Heart left ventricle (tissue), 13 donors: ENCODE results near the gene TXNIP.

Source experiments
- CTCF ChIP-seq, 12 donors: fragments of 200-600 bp; sonication (generic) in 4 of 12; IDR thresholded peaks; one replicate each; pipeline versions ENCODE4 v1.5.0 to v1.8.0; 2018 to 2022; ENCODE audit warnings: antibody characterized with exemption in 12 of 12, mild to moderate bottlenecking in 5 of 12
- POLR2A ChIP-seq, 2 donors: fragments of 450-650 bp; IDR thresholded peaks; one replicate each; pipeline ENCODE4 v1.6.1; 2017; ENCODE audit warnings: antibody characterized with exemption in 2 of 2, mild to moderate bottlenecking in 2 of 2, moderate library complexity in 2 of 2
- donor health status: ischemic (EF 13 %, LVEDD 7.1; RV severe dilation, severe dysfunction).
- donor health status: DM: no; HTN: yes; CAD: no.
- donor health status: DM: no; HTN: no; CAD: no.
- donor health status: ischemic (EF 25% LVEDD 6.9; RV normal size, moderate dysfunction).
- donor health status: ischemic (EF 25% LVEDD 5.7; RV mildly dilated, moderate dysfunction).
- donor health status: ischemic (EF 35%, LVEDD 5.7; RV mildly dilated, moderate dysfunction).
- donor health status: nonischemic (EF 11% LVEDD 7.7; RV severe dilation, severe dysfunction).
- donor health status: DM: yes; HTN: yes; CAD: no.
- donor health status: PGD.
- donor health status: ischemic (EF 29% LVEDD 5.4; RV normal size, mild dysfunction).
- donor health status: nonischemic (EF 23%, LVEDD 6.1; RV moderate dilation, normal function).

- TF ChIP-seq CTCF (IDR thresholded peaks at IDR 0.05) (no peak), POLR2A (IDR thresholded peaks at IDR 0.05) (no peak)
Measured at GRCh38 chr1:145961425-145962156, 34.8 kb downstream of the TXNIP start.
